NCI-H82 (cell line): ENCODE results near the gene FKBP8.

Source experiments
- DNase-seq: peaks from one replicate; lab custom pipeline; 2025; lab: John Stamatoyannopoulos, UW

FKBP8 gene

GRCh38 chr19:18483119-18483890, 60.1 kb downstream of the FKBP8 start:
- no peak for DNase-seq
